ENCODE data around the gene TMEFF1.
A peak's percentile ranks its signal among the peaks of the same experiment; 100 is the strongest.

- TF ChIP-seq CTCF (conservative IDR thresholded peaks at IDR 0.05 in 1 of 2, IDR thresholded peaks at IDR 0.05 in 1 of 2; ENCODE audit: low read depth in 1 of 2, low read length in 2 of 2) (peak; percentile 96 to 99), EZH2 (IDR thresholded peaks at IDR 0.05; ENCODE audit: low read length, missing control alignments) (no peak)
Measured at GRCh38 chr9:100437860-100438805, 34.8 kb upstream of the TMEFF1 start.
